Mucosa of gallbladder (tissue), 1 donor: ENCODE results near the gene SAP25. TPM values are rescaled to one million over a fixed set of nuclear protein-coding genes. Genes with fewer than 3 reads are reported as not detected.
A peak's percentile ranks its signal among the peaks of the same experiment; 100 is the strongest.
"Not testable (repeated sequence)": the region's sequence is repeated elsewhere in the genome, so short reads cannot be mapped to it uniquely, and the experiment has no call there.

Source experiments
- DNase-seq: peaks from one replicate; pipeline ENCODE4 v3.0.0-alpha.2; 2020; ENCODE audit warnings: low spot score
- total RNA-seq: library from RNA; stranded (reverse); gene quantifications from one replicate; pipeline ENCODE4 v1.2.1, GENCODE V29; 2021
- donor health status: DM: no; HTN: no; CAD: no.

The SAP25 gene
- total RNA-seq, 1 donor from 2014 or later: 13.3 TPM

GRCh38 chr7:100561491-100562194 lies 12.1 kb downstream of the SAP25 start:
- DNase-seq: no peak

GRCh38 chr7:100559127-100559526 lies 14.6 kb downstream of the SAP25 start:
- no peak for DNase-seq

- DNase-seq: no peak
Observed at GRCh38 chr7:100556541-100556940, 17.2 kb downstream of the SAP25 start.

- no peak for DNase-seq
Observed at GRCh38 chr7:100555701-100556100, 18.0 kb downstream of the SAP25 start.

- no peak for DNase-seq
Observed at GRCh38 chr7:100553032-100553431, 20.7 kb downstream of the SAP25 start.

GRCh38 chr7:100552532-100552931 lies 21.2 kb downstream of the SAP25 start:
- no peak for DNase-seq

- not testable (repeated sequence) for DNase-seq
Observed at GRCh38 chr7:100548446-100548845, 25.3 kb downstream of the SAP25 start.

GRCh38 chr7:100547872-100548271 lies 25.8 kb downstream of the SAP25 start:
- peak; percentile 37 for DNase-seq

GRCh38 chr7:100546926-100547800 lies 26.5 kb downstream of the SAP25 start:
- DNase-seq: no peak

- DNase-seq: peak; percentile 69
Observed at GRCh38 chr7:100546129-100546925, 27.4 kb downstream of the SAP25 start.

GRCh38 chr7:100545360-100546128 lies 28.2 kb downstream of the SAP25 start:
- peak; percentile 42 for DNase-seq

- DNase-seq: no peak
Observed at GRCh38 chr7:100544967-100545359, 28.7 kb downstream of the SAP25 start.

GRCh38 chr7:100544386-100544785 lies 29.3 kb downstream of the SAP25 start:
- DNase-seq: no peak

GRCh38 chr7:100543586-100543985 lies 30.1 kb downstream of the SAP25 start:
- no peak for DNase-seq

- DNase-seq: not testable (repeated sequence)
Observed at GRCh38 chr7:100541309-100541708, 32.4 kb downstream of the SAP25 start.

- peak; percentile 86 for DNase-seq
Observed at GRCh38 chr7:100540073-100540723, 33.5 kb downstream of the SAP25 start.

GRCh38 chr7:100539436-100540006 lies 34.2 kb downstream of the SAP25 start:
- no peak for DNase-seq

GRCh38 chr7:100538654-100539435 lies 34.9 kb downstream of the SAP25 start, which contains the start of gene AGFG2:
Gene AGFG2, plus strand, starts transcription at chr7:100539203. Its CDS starts 144 bp downstream, at chr7:100539347.
- peak; percentile 100 for DNase-seq

GRCh38 chr7:100538348-100538653 lies 35.4 kb downstream of the SAP25 start:
- DNase-seq: no peak

GRCh38 chr7:100536695-100537094 lies 37.0 kb downstream of the SAP25 start:
- DNase-seq: not testable (repeated sequence)
